ENCODE data around the gene RAB33B. TPM values are rescaled to one million over a fixed set of nuclear protein-coding genes. Genes with fewer than 3 reads are reported as not detected.

RAB33B gene
- total and polyA plus RNA-seq, 4 donors, result 7.2 to 38.9 (median 8.6) TPM

DNA sequence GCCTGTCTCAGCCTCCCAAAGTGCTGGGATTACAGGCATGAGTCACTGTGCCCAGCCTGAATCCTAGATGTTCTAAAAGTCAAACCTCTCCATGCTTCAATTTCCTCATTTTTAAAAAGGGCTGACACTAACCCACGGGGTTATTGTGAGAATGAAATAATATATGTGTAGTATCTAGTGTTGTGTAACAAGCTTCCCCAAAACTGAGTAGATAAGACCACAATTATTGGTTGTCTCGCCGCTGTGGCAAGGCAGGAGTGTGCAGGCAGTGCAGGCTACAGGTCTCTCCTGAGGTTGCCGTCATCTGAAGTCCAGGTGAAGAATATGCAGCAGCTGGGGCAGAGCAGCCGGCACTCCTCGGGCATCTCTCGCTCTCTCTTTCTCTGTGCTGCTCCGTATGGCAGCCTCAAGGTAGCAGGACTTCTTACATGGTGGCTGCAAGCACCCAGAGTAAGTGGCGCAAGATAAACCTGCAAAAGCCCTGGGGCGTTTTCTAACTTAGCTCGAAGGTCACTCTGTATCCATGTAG, 30.9 kb downstream of the RAB33B start (continued):
- TF ChIP-seq HNF4A (conservative IDR thresholded peaks at IDR 0.05), result no peak
- no peak for TF ChIP-seq YY1 (IDR thresholded peaks at IDR 0.05)
- TF ChIP-seq EGR1 (IDR thresholded peaks at IDR 0.05; ENCODE audit: low read depth in 2 of 2), result no peak
- no peak for TF ChIP-seq NR2F2 (IDR thresholded peaks at IDR 0.05)

DNA sequence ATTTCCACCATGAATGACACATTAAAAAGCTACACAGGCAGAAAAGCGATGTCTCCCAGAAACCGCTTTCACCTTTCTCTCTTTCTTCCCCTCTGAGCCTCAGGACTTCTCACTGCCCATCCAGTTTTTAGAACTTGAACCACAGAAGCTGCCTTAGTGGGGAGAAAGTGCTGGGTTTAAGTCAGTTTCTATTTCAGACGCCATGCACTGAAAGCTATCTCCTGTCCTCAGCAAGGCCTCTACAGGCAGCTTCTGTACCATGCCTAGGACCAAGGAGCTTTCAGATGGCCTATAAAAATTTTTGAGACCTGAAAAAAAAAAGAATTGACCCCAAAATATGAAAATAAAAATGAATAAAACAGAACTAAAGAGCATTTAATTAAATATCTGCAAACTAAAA, 34.5 kb downstream of the RAB33B start:
- no peak for DNase-seq (ENCODE audit: low spot score)
- 94% methylated on average over 3 of the region's 3 CpGs for WGBS
- no peak for TF ChIP-seq FOXA2 (IDR thresholded peaks at IDR 0.05)
- no peak for TF ChIP-seq RXRA (IDR thresholded peaks at IDR 0.05)
- no peak overlapping the region for H3K4me3 ChIP-seq (ENCODE audit: low read depth in 1 of 3, low read length in 3 of 3)
- peaks cover 0 to 7% (median 5%) of the 10 kb centered on the region in 4 donors for H3K4me1 ChIP-seq (ENCODE audit: control insufficient read depth in 4 of 4, insufficient read depth in 4 of 4, low read length in 3 of 4)
- H3K27me3 ChIP-seq (ENCODE audit: control insufficient read depth in 4 of 4, insufficient read depth in 4 of 4, low read length in 3 of 4), result no peaks in the 10 kb centered on the region
- peaks cover 0 to 2% (median 0%) of the 10 kb centered on the region in 4 donors for H3K36me3 ChIP-seq (ENCODE audit: control insufficient read depth in 4 of 4, insufficient read depth in 3 of 4, low read depth in 1 of 4, low read length in 3 of 4)
- no peak overlapping the region for H3K27ac ChIP-seq (ENCODE audit: low read depth in 1 of 2, low read length in 2 of 2)
- H3K9ac ChIP-seq (ENCODE audit: low read depth in 1 of 2, low read length in 2 of 2), result no peak overlapping the region
- H3K9me3 ChIP-seq (ENCODE audit: control insufficient read depth in 4 of 4, low read length in 3 of 4), result no peaks in the 10 kb centered on the region

- peaks cover 0 to 9% (median 6%) of the 10 kb centered on the region in 4 donors for H3K4me1 ChIP-seq (ENCODE audit: control insufficient read depth in 4 of 4, insufficient read depth in 4 of 4, low read length in 3 of 4)
- H3K27ac ChIP-seq (ENCODE audit: low read depth in 1 of 2, low read length in 2 of 2), result no peak overlapping the region
- H3K9ac ChIP-seq (ENCODE audit: low read depth in 1 of 2, low read length in 2 of 2), result no peak overlapping the region
- peaks cover 0 to 2% (median 0%) of the 10 kb centered on the region in 4 donors for H3K36me3 ChIP-seq (ENCODE audit: control insufficient read depth in 4 of 4, insufficient read depth in 3 of 4, low read depth in 1 of 4, low read length in 3 of 4)
- DNase-seq (ENCODE audit: low spot score), result no peak
- no peak overlapping the region for H3K4me3 ChIP-seq (ENCODE audit: low read depth in 1 of 3, low read length in 3 of 3)
- H3K27me3 ChIP-seq (ENCODE audit: control insufficient read depth in 4 of 4, insufficient read depth in 4 of 4, low read length in 3 of 4), result no peaks in the 10 kb centered on the region
- TF ChIP-seq RAD21 (IDR thresholded peaks at IDR 0.05), result no peak
- TF ChIP-seq GABPA (IDR thresholded peaks at IDR 0.05 in 1 of 2, conservative IDR thresholded peaks at IDR 0.05 in 1 of 2), result no peak
- TF ChIP-seq FOXA1 (IDR thresholded peaks at IDR 0.05), result no peak
- TF ChIP-seq JUND (IDR thresholded peaks at IDR 0.05), result no peak
- no peak for TF ChIP-seq NR2F2 (IDR thresholded peaks at IDR 0.05)
- TF ChIP-seq, protein P1, sequence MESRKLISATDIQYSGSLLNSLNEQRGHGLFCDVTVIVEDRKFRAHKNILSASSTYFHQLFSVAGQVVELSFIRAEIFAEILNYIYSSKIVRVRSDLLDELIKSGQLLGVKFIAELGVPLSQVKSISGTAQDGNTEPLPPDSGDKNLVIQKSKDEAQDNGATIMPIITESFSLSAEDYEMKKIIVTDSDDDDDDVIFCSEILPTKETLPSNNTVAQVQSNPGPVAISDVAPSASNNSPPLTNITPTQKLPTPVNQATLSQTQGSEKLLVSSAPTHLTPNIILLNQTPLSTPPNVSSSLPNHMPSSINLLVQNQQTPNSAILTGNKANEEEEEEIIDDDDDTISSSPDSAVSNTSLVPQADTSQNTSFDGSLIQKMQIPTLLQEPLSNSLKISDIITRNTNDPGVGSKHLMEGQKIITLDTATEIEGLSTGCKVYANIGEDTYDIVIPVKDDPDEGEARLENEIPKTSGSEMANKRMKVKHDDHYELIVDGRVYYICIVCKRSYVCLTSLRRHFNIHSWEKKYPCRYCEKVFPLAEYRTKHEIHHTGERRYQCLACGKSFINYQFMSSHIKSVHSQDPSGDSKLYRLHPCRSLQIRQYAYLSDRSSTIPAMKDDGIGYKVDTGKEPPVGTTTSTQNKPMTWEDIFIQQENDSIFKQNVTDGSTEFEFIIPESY (IDR thresholded peaks at IDR 0.05), result no peak
- TF ChIP-seq ATF3 (IDR thresholded peaks at IDR 0.05), result no peak
- TF ChIP-seq SP1 (IDR thresholded peaks at IDR 0.05), result no peak
- no peak for TF ChIP-seq EGR1 (IDR thresholded peaks at IDR 0.05; ENCODE audit: low read depth in 2 of 2)
- TF ChIP-seq HNF4G (IDR thresholded peaks at IDR 0.05), result no peak
- no peak for TF ChIP-seq YY1 (IDR thresholded peaks at IDR 0.05)
- no peak for TF ChIP-seq RXRA (IDR thresholded peaks at IDR 0.05)
- TF ChIP-seq, protein P2, sequence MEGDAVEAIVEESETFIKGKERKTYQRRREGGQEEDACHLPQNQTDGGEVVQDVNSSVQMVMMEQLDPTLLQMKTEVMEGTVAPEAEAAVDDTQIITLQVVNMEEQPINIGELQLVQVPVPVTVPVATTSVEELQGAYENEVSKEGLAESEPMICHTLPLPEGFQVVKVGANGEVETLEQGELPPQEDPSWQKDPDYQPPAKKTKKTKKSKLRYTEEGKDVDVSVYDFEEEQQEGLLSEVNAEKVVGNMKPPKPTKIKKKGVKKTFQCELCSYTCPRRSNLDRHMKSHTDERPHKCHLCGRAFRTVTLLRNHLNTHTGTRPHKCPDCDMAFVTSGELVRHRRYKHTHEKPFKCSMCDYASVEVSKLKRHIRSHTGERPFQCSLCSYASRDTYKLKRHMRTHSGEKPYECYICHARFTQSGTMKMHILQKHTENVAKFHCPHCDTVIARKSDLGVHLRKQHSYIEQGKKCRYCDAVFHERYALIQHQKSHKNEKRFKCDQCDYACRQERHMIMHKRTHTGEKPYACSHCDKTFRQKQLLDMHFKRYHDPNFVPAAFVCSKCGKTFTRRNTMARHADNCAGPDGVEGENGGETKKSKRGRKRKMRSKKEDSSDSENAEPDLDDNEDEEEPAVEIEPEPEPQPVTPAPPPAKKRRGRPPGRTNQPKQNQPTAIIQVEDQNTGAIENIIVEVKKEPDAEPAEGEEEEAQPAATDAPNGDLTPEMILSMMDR (IDR thresholded peaks at IDR 0.05; ENCODE audit: low read depth, low read length, missing input control), result no peak
- no peak for TF ChIP-seq TAF1 (conservative IDR thresholded peaks at IDR 0.05)
- TF ChIP-seq REST (IDR thresholded peaks at IDR 0.05), result no peak
- H3K9me3 ChIP-seq (ENCODE audit: control insufficient read depth in 4 of 4, low read length in 3 of 4), result no peaks in the 10 kb centered on the region
Observed at GRCh38 chr4:139489638-139490037, 35.7 kb downstream of the RAB33B start.

All from liver (tissue), 9 donors.